Fibroblast of gingiva (primary cell): Measurements from ENCODE around the gene PLSCR4.
"Not testable (repeated sequence)": the region's sequence is repeated elsewhere in the genome, so short reads cannot be mapped to it uniquely, and the experiment has no call there.

Experiments used
- DNase-seq: peaks from one replicate; pipeline ENCODE4 v3.0.0-alpha.2; 2011; ENCODE audit warnings: low read depth

The PLSCR4 gene

GRCh38 chr3:146247911-146248310, 3.0 kb downstream of the PLSCR4 start:
- peak; percentile 25 for DNase-seq

GRCh38 chr3:146246526-146246925, 4.4 kb downstream of the PLSCR4 start:
- DNase-seq = peak; percentile 18

GRCh38 chr3:146243559-146243958, 7.3 kb downstream of the PLSCR4 start:
- no peak for DNase-seq

- peak; percentile 88 for DNase-seq
Measured at GRCh38 chr3:146241523-146242240, 9.2 kb downstream of the PLSCR4 start.

GRCh38 chr3:146233487-146233886, 17.4 kb downstream of the PLSCR4 start:
- no peak for DNase-seq

GRCh38 chr3:146227486-146227885, 23.4 kb downstream of the PLSCR4 start:
- no peak for DNase-seq

GRCh38 chr3:146226881-146227280, 24.0 kb downstream of the PLSCR4 start:
- no peak for DNase-seq

GRCh38 chr3:146225458-146225857, 25.4 kb downstream of the PLSCR4 start:
- not testable (repeated sequence) for DNase-seq

GRCh38 chr3:146223401-146224373, 27.2 kb downstream of the PLSCR4 start:
- DNase-seq = no peak

- no peak for DNase-seq
Measured at GRCh38 chr3:146222204-146223046, 28.5 kb downstream of the PLSCR4 start.

- DNase-seq = no peak
Measured at GRCh38 chr3:146221276-146221675, 29.6 kb downstream of the PLSCR4 start.

GRCh38 chr3:146218880-146219866, 31.7 kb downstream of the PLSCR4 start:
- no peak for DNase-seq

GRCh38 chr3:146217324-146217723, 33.6 kb downstream of the PLSCR4 start:
- DNase-seq = no peak

GRCh38 chr3:146214493-146214892, 36.4 kb downstream of the PLSCR4 start:
- DNase-seq = no peak

- DNase-seq = no peak
Measured at GRCh38 chr3:146209371-146209770, 41.5 kb downstream of the PLSCR4 start.

- DNase-seq = peak; percentile 65
Measured at GRCh38 chr3:146203776-146204175, 47.1 kb downstream of the PLSCR4 start.

GRCh38 chr3:146200461-146201220, 50.3 kb downstream of the PLSCR4 start:
- DNase-seq = peak; percentile 24

- no peak for DNase-seq
Measured at GRCh38 chr3:146199762-146200161, 51.1 kb downstream of the PLSCR4 start.

GRCh38 chr3:146196789-146197188, 54.1 kb downstream of the PLSCR4 start:
- DNase-seq = no peak

GRCh38 chr3:146195605-146196004, 55.3 kb downstream of the PLSCR4 start:
- DNase-seq = no peak
